Liver (tissue), 9 donors: ENCODE data around the gene CATSPERE. TPM values are rescaled to one million over a fixed set of nuclear protein-coding genes. Genes with fewer than 3 reads are reported as not detected.
"Not testable (repeated sequence)": the region's sequence is repeated elsewhere in the genome, so short reads cannot be mapped to it uniquely, and the experiment has no call there.

Experiments
- DNase-seq: peaks from one replicate; pipeline ENCODE4 v3.0.0-alpha.2; 2017; ENCODE audit warnings: low spot score
- H3K27ac ChIP-seq, 2 donors: one replicate each; pipeline ENCODE4 v1.7.0; 2013; ENCODE audit warnings: inconsistent platforms in 2 of 2, low read length in 2 of 2, control low read depth in 1 of 2, low read depth in 1 of 2, mild to moderate bottlenecking in 1 of 2
- H3K27me3 ChIP-seq, 4 donors: one replicate each; pipeline versions ENCODE4 v1.6.1 to v1.7.0; 2013; ENCODE audit warnings: low read length in 3 of 4, inconsistent platforms in 1 of 4, mild to moderate bottlenecking in 1 of 4, moderate library complexity in 1 of 4; ENCODE audit not compliant: control insufficient read depth in 4 of 4, insufficient read depth in 4 of 4
- H3K36me3 ChIP-seq, 4 donors: one replicate each; pipeline versions ENCODE4 v1.6.1 to v1.7.0; 2013; ENCODE audit warnings: low read length in 3 of 4, mild to moderate bottlenecking in 3 of 4, low read depth in 1 of 4, moderate library complexity in 1 of 4; ENCODE audit not compliant: control insufficient read depth in 4 of 4, insufficient read depth in 3 of 4
- H3K4me1 ChIP-seq, 4 donors: one replicate each; pipeline versions ENCODE4 v1.6.1 to v1.7.0; 2013; ENCODE audit warnings: low read length in 3 of 4, mild to moderate bottlenecking in 3 of 4, moderate library complexity in 1 of 4; ENCODE audit not compliant: control insufficient read depth in 4 of 4, insufficient read depth in 4 of 4
- H3K4me3 ChIP-seq, 3 donors: one replicate each; pipeline versions ENCODE4 v1.6.1 to v1.7.0; 2013; ENCODE audit warnings: low read length in 3 of 3, control low read depth in 1 of 3, low read depth in 1 of 3, mild to moderate bottlenecking in 1 of 3
- H3K9ac ChIP-seq, 2 donors: one replicate each; pipeline ENCODE4 v1.7.0; 2013; ENCODE audit warnings: low read length in 2 of 2, mild to moderate bottlenecking in 2 of 2, moderate library complexity in 2 of 2, control low read depth in 1 of 2, low read depth in 1 of 2
- H3K9me3 ChIP-seq, 4 donors: one replicate each; pipeline versions ENCODE4 v1.6.1 to v1.7.0; 2013; ENCODE audit warnings: low read length in 3 of 4; ENCODE audit not compliant: control insufficient read depth in 4 of 4
- ATF3 ChIP-seq: IDR thresholded peaks from 2 replicates; pipeline ENCODE4 v1.6.1; 2016; ENCODE audit warnings: antibody characterized with exemption
- CTCF ChIP-seq: fragments of 150-350 bp; IDR thresholded peaks from 2 replicates; pipeline ENCODE4 v1.5.1; 2017; ENCODE audit warnings: improper control_type of control experiment, low read depth, low read length; ENCODE audit not compliant: missing input control
- EGR1 ChIP-seq, 2 donors: IDR thresholded peaks; 2 replicates each; pipeline ENCODE4 v1.6.1; 2016 to 2018; ENCODE audit warnings: antibody characterized with exemption in 2 of 2, low read depth in 2 of 2
- FOXA1 ChIP-seq: IDR thresholded peaks from 2 replicates; pipeline ENCODE4 v1.6.1; 2016; ENCODE audit warnings: antibody characterized with exemption
- FOXA2 ChIP-seq: IDR thresholded peaks from 2 replicates; pipeline ENCODE4 v1.6.1; 2016; ENCODE audit warnings: antibody characterized with exemption
- GABPA ChIP-seq, 2 donors: IDR thresholded peaks in 1 of 2; conservative IDR thresholded peaks in 1 of 2; 2 replicates each; pipeline ENCODE4 v1.6.1; 2016; ENCODE audit warnings: antibody characterized with exemption in 2 of 2, mild to moderate bottlenecking in 1 of 2, moderate library complexity in 1 of 2
- HNF4A ChIP-seq, 2 donors: conservative IDR thresholded peaks; 2 replicates each; pipeline ENCODE4 v1.6.1; 2016; ENCODE audit warnings: antibody characterized with exemption in 2 of 2, mild to moderate bottlenecking in 2 of 2
- JUND ChIP-seq, 2 donors: IDR thresholded peaks; 2 replicates each; pipeline ENCODE4 v1.6.1; 2016; ENCODE audit warnings: antibody characterized with exemption in 2 of 2
- NR2F2 ChIP-seq: IDR thresholded peaks from 2 replicates; pipeline ENCODE4 v1.6.1; 2016; ENCODE audit warnings: antibody characterized with exemption
- RAD21 ChIP-seq, 2 donors: IDR thresholded peaks; 2 replicates each; pipeline ENCODE4 v1.6.1; 2016; ENCODE audit warnings: antibody characterized with exemption in 2 of 2, mild to moderate bottlenecking in 2 of 2
- RXRA ChIP-seq, 2 donors: IDR thresholded peaks; 2 replicates each; pipeline ENCODE4 v1.6.1; 2017 to 2018; ENCODE audit warnings: antibody characterized with exemption in 2 of 2, mild to moderate bottlenecking in 1 of 2
- SP1 ChIP-seq: IDR thresholded peaks from 2 replicates; pipeline ENCODE4 v1.6.1; 2018; ENCODE audit warnings: antibody characterized with exemption, mild to moderate bottlenecking
- TAF1 ChIP-seq: conservative IDR thresholded peaks from 2 replicates; pipeline ENCODE4 v1.6.1; 2016; ENCODE audit warnings: antibody characterized with exemption, mild to moderate bottlenecking
- ZBTB33 ChIP-seq: IDR thresholded peaks from 2 replicates; pipeline ENCODE4 v1.6.1; 2016; ENCODE audit warnings: antibody characterized with exemption
- WGBS: extraction: QIAGEN DNeasy Blood & Tissue Kit; methylation state at CpG from one replicate; pipeline ENCODE4 v1.1.7; 2013; 5-methylcytosine and 5-hydroxymethylcytosine counted together
- polyA plus RNA-seq, 2 donors: library from polyadenylated mRNA; stranded (reverse) in 1 of 2; unstranded in 1 of 2; fragments of 200-250 nt in 1 of 2; fragments of >200 nt in 1 of 2; fragmentation: Nextera tagmentation in 1 of 2; extraction: Ambion mirVana in 1 of 2; gene quantifications; one replicate each; pipeline versions ENCODE4 v1.2.1 to v1.2.3, GENCODE V29; 2013 to 2015
- total RNA-seq, 2 donors: library from RNA; depleted of rRNA; stranded (reverse); fragments of >200 nt; gene quantifications; one replicate each; pipeline ENCODE4 v1.2.3, GENCODE V29; 2014
- donor health status: healthy.
- donor health status: healthy.
- donor health status: healthy.
- donor health status: healthy.
- donor health status: healthy.

The CATSPERE gene
- total and polyA plus RNA-seq, 4 donors = 0.15 to 0.79 (median 0.53) TPM

DNA sequence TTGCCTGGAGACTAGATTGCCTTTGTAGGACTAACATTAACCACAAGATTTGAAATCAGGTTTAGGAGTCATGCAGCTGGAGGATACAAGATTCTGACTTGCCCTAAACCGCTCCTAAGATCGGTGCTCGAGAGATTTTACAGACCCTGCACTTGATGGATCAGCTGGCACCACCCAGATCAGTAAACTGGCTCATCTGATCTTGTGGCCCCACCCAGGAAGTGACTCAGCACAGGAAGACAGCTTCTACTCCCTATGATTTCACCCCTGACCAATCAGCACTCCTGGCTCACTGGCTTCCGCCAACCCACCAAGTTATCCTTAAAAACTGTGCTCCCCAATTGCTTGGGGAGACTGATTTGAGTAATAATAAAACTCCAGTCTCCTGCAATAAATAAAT lies 876 bp upstream of the CATSPERE start:
- Histone ChIP-seq H3K9me3 (no peaks in the 10 kb centered on the region), H3K36me3 (no peaks in the 10 kb centered on the region), H3K4me1 (peaks cover 3 to 9% (median 4%) of the 10 kb centered on the region in 4 donors), H3K27ac (no peak overlapping the region), H3K9ac (no peak overlapping the region), H3K4me3 (no peak overlapping the region), H3K27me3 (no peaks in the 10 kb centered on the region)
- TF ChIP-seq GABPA (IDR thresholded peaks at IDR 0.05 in 1 of 2, conservative IDR thresholded peaks at IDR 0.05 in 1 of 2) (no peak), ZBTB33 (no peak), SP1 (no peak)
- 99% methylated on average over 4 of the region's 4 CpGs for whole genome bisulfite sequencing
- DNase-seq = no peak

- H3K36me3 ChIP-seq = peaks cover 0 to 3% (median 0%) of the 10 kb centered on the region in 4 donors
- TF ChIP-seq FOXA2 (no peak), CTCF (no peak)
- no peaks in the 10 kb centered on the region for H3K27me3 ChIP-seq
- no peak overlapping the region for H3K27ac ChIP-seq
- no peak overlapping the region for H3K9ac ChIP-seq
- H3K4me3 ChIP-seq = no peak overlapping the region
- peaks cover 0 to under 1% (median 0%) of the 10 kb centered on the region in 4 donors for H3K4me1 ChIP-seq
- WGBS = 85% methylated on average over 2 of the region's 2 CpGs
- DNase-seq = no peak
- H3K9me3 ChIP-seq = no peaks in the 10 kb centered on the region
Observed at GRCh38 chr1:244466724-244467123, 5.7 kb downstream of the CATSPERE start.

DNA sequence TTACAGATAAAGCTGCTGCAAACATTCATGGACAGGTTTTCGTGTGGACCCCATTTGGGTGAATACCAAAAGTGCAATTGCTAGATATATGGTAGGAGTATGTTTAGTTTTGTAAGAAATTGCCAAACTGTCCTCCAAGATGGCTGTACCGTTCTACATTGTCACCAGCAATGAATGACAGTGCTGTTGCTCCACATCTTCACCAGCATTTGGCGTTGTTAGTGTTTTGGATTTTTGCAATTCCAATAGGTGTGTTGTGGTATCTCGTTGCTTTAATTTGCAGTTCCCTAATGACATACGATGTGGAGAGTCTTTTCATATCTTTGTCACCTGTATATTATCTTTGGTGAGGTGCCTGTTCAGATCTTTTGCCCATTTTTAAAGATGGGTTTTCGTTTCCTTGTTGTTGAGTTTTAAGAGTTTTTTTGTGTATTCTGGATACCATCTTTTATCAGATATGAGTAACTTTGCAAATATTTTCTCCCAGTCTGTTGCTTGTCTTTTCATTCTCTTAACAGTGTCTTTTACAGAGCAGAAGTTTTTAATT lies 12.1 kb downstream of the CATSPERE start:
- no peak for DNase-seq
- H3K4me3 ChIP-seq = no peak overlapping the region
- no peaks in the 10 kb centered on the region for H3K36me3 ChIP-seq
- H3K9me3 ChIP-seq = no peaks in the 10 kb centered on the region
- peaks cover 0 to 2% (median 0%) of the 10 kb centered on the region in 4 donors for H3K4me1 ChIP-seq
- no peaks in the 10 kb centered on the region for H3K27me3 ChIP-seq
- WGBS = 97% methylated on average over 6 of the region's 6 CpGs
- no peak overlapping the region for H3K27ac ChIP-seq
- TF ChIP-seq NR2F2 (no peak), FOXA1 (no peak), TAF1 (no peak), ZBTB33 (no peak), EGR1 (IDR thresholded peaks at IDR 0.05; ENCODE audit: low read depth in 2 of 2) (no peak), FOXA2 (no peak), RXRA (IDR thresholded peaks at IDR 0.05) (no peak), SP1 (no peak), HNF4A (conservative IDR thresholded peaks at IDR 0.05) (no peak), RAD21 (IDR thresholded peaks at IDR 0.05) (no peak), JUND (IDR thresholded peaks at IDR 0.05) (no peak), ATF3 (no peak)
- no peak overlapping the region for H3K9ac ChIP-seq

GRCh38 chr1:244484971-244485370 lies 23.9 kb downstream of the CATSPERE start:
- WGBS = 65% methylated on average over 3 of the region's 3 CpGs
- H3K27me3 ChIP-seq, H3K4me1 ChIP-seq, H3K9ac ChIP-seq, DNase-seq, H3K9me3 ChIP-seq, H3K36me3 ChIP-seq, H3K4me3 ChIP-seq, H3K27ac ChIP-seq: not testable (repeated sequence)
